HepG2 (cell line): Measurements from ENCODE around the gene PODXL2. TPM values are rescaled to one million over a fixed set of nuclear protein-coding genes. Genes with fewer than 3 reads are reported as not detected.

ENCODE experiments used
- ATAC-seq: fragments of 200-7000 bp; cut with Tn5 transposase; 3 replicates; pipeline ENCODE4 v1.9.1; 2020; ENCODE audit warnings: mild to moderate bottlenecking, moderate library complexity
- BruUV-seq: library from RNA; stranded (reverse); fragments of 400-500 nt; replicated peaks from 2 replicates; lab custom pipeline; 2021; lab: Mats Ljungman, UMichigan
- CTCF ChIA-PET: fragments of 300-600 bp; formaldehyde crosslinking; extraction: SDS; loops from one replicate; lab custom pipeline; 2021; ENCODE audit warnings: low total read pairs, inconsistent platforms, low intra/inter-chr PET ratio; lab: Yijun Ruan, JAX
- POLR2A ChIA-PET: fragments of 350-600 bp; sonication (Branson Sonifier 250); formaldehyde crosslinking; loops from one replicate; lab custom pipeline; 2020; ENCODE audit warnings: antibody characterized with exemption, inconsistent platforms; lab: Yijun Ruan, JAX
- DNase-seq: peaks from one replicate; pipeline ENCODE4 v3.0.0-alpha.2; 2015; ENCODE audit warnings: low spot score
- FAIRE-seq: peaks from 3 replicates; lab custom pipeline; 2011; peaks lifted over from hg19 to GRCh38; lab: Jason Lieb, UNC
- H2AFZ ChIP-seq: one replicate; pipeline ENCODE4 v1.6.1; 2011; ENCODE audit warnings: low read length, inconsistent platforms
- H3K27ac ChIP-seq: fragments of 300-600 bp; 3 replicates; pipeline ENCODE4 v1.8.0; 2011; ENCODE audit warnings: mixed run types, mild to moderate bottlenecking, mixed read lengths, low read length, inconsistent platforms; ENCODE audit not compliant: insufficient read depth; ENCODE audit errors: extremely low read length
- H3K27me3 ChIP-seq, 2 experiments: fragments of 200-600 bp in 1 of 2; 2 replicates in 1 of 2; 3 replicates in 1 of 2; pipeline versions ENCODE4 v1.6.0 to v1.8.0; 2011; ENCODE audit warnings: low read length in 2 of 2, mild to moderate bottlenecking in 2 of 2, moderate library complexity in 2 of 2, inconsistent platforms in 1 of 2; ENCODE audit not compliant: insufficient read depth in 2 of 2, control insufficient read depth in 1 of 2
- H3K36me3 ChIP-seq, 2 experiments: fragments of 200-600 bp in 1 of 2; replicated peaks in 1 of 2; 2 replicates in 1 of 2; 3 replicates in 1 of 2; pipeline versions ENCODE4 v1.5.1 to v1.8.0; 2011; ENCODE audit warnings: low read length in 2 of 2, inconsistent platforms in 1 of 2; ENCODE audit not compliant: insufficient read depth in 2 of 2, control insufficient read depth in 1 of 2
- H3K4me1 ChIP-seq: 2 replicates; pipeline ENCODE4 v1.5.1; 2012; ENCODE audit warnings: low read length, inconsistent platforms; ENCODE audit not compliant: insufficient read depth
- H3K4me2 ChIP-seq: 2 replicates; pipeline ENCODE4 v1.6.0; 2011; ENCODE audit warnings: low read depth, low read length, inconsistent platforms
- H3K4me3 ChIP-seq, 3 experiments: fragments of 200-600 bp in 1 of 3; sonication (generic), shearing (Covaris generic) in 1 of 3; replicated peaks in 1 of 3; 2 replicates each; pipeline ENCODE4 v1.5.1; 2011 to 2016; ENCODE audit warnings: low read length in 3 of 3, inconsistent platforms in 2 of 3, low read depth in 2 of 3, mild to moderate bottlenecking in 2 of 3, control low read depth in 1 of 3, mixed read lengths in 1 of 3; ENCODE audit not compliant: insufficient read depth in 1 of 3
- H3K79me2 ChIP-seq: one replicate; pipeline ENCODE4 v1.6.1; 2011; ENCODE audit warnings: low read length, inconsistent platforms; ENCODE audit not compliant: insufficient read depth
- H3K9ac ChIP-seq: 2 replicates; pipeline ENCODE4 v1.6.0; 2011; ENCODE audit warnings: mild to moderate bottlenecking, low read depth, low read length, inconsistent platforms; ENCODE audit not compliant: insufficient read depth
- H3K9me3 ChIP-seq: 2 replicates; pipeline ENCODE4 v1.5.1; 2012; ENCODE audit warnings: mild to moderate bottlenecking, low read length
- H4K20me1 ChIP-seq: 2 replicates; pipeline ENCODE4 v1.6.0; 2011; ENCODE audit warnings: inconsistent platforms, mild to moderate bottlenecking, low read length, moderate library complexity; ENCODE audit not compliant: insufficient read depth
- BRF2 ChIP-seq: sonication (generic); formaldehyde crosslinking; IDR thresholded peaks from 2 replicates; pipeline ENCODE4 v1.8.1; 2022; ENCODE audit warnings: mild to moderate bottlenecking, missing genetic modification reagents
- CC2D1A ChIP-seq: sonication (generic); formaldehyde crosslinking; IDR thresholded peaks from 2 replicates; pipeline ENCODE4 v1.8.1; 2023; ENCODE audit warnings: mild to moderate bottlenecking, missing genetic modification reagents
- HNRNPLL ChIP-seq: fragments of 200-400 bp; formaldehyde crosslinking; IDR thresholded peaks from 2 replicates; pipeline ENCODE4 v1.6.1; 2017; ENCODE audit warnings: mild to moderate bottlenecking, low read depth, low read length; ENCODE audit not compliant: poor library complexity, severe bottlenecking
- KLF6 ChIP-seq: IDR thresholded peaks from 2 replicates; pipeline ENCODE4 v1.8.0; 2016; ENCODE audit warnings: missing biosample characterization, missing genetic modification reagents
- NR1H2 ChIP-seq: sonication (generic); formaldehyde crosslinking; IDR thresholded peaks from 2 replicates; pipeline ENCODE4 v1.8.1; 2022; ENCODE audit warnings: low read depth, missing genetic modification reagents, borderline replicate concordance
- RFX3 ChIP-seq: IDR thresholded peaks from 2 replicates; pipeline ENCODE4 v1.6.1; 2016; ENCODE audit warnings: missing biosample characterization, missing genetic modification reagents
- SALL2 ChIP-seq: sonication (generic); formaldehyde crosslinking; IDR thresholded peaks from 2 replicates; pipeline ENCODE4 v1.8.1; 2023; ENCODE audit warnings: mild to moderate bottlenecking, missing genetic modification reagents, inconsistent platforms
- SMAD9 ChIP-seq: sonication (generic); formaldehyde crosslinking; IDR thresholded peaks from 2 replicates; pipeline ENCODE4 v1.5.1; 2020; ENCODE audit warnings: mild to moderate bottlenecking, missing genetic modification reagents
- THYN1 ChIP-seq: sonication (generic); formaldehyde crosslinking; IDR thresholded peaks from 2 replicates; pipeline ENCODE4 v1.8.1; 2023; ENCODE audit warnings: low read depth, mild to moderate bottlenecking, moderate library complexity, missing genetic modification reagents, borderline replicate concordance
- ZBTB4 ChIP-seq: sonication (generic); formaldehyde crosslinking; IDR thresholded peaks from 2 replicates; pipeline ENCODE4 v1.4.0; 2020; ENCODE audit warnings: missing genetic modification reagents, mild to moderate bottlenecking, borderline replicate concordance
- ZFYVE20 ChIP-seq: sonication (generic); formaldehyde crosslinking; IDR thresholded peaks from 2 replicates; pipeline ENCODE4 v1.8.0; 2023; ENCODE audit warnings: low read depth, mild to moderate bottlenecking, moderate library complexity, missing genetic modification reagents, borderline replicate concordance
- ZNF296 ChIP-seq: sonication (generic); formaldehyde crosslinking; conservative IDR thresholded peaks from 2 replicates; pipeline ENCODE4 v1.5.0; 2020; ENCODE audit warnings: mild to moderate bottlenecking, missing genetic modification reagents
- ZNF333 ChIP-seq: sonication (generic); formaldehyde crosslinking; IDR thresholded peaks from 2 replicates; pipeline ENCODE4 v1.4.0; 2020; ENCODE audit warnings: mild to moderate bottlenecking, missing genetic modification reagents, borderline replicate concordance
- ZNF772 ChIP-seq: sonication (generic); formaldehyde crosslinking; IDR thresholded peaks from 2 replicates; pipeline ENCODE4 v1.5.0; 2020; ENCODE audit warnings: mild to moderate bottlenecking, missing genetic modification reagents
- ZNF776 ChIP-seq: sonication (generic); formaldehyde crosslinking; IDR thresholded peaks from 2 replicates; pipeline ENCODE4 v1.4.0; 2020; ENCODE audit warnings: mild to moderate bottlenecking, missing genetic modification reagents
- ZSCAN12 ChIP-seq: sonication (generic); formaldehyde crosslinking; IDR thresholded peaks from 2 replicates; pipeline ENCODE4 v1.9.0; 2021; ENCODE audit warnings: mild to moderate bottlenecking, missing genetic modification reagents
- WGBS: methylation state at CpG from one replicate; pipeline ENCODE4 v1.1.6; 2017; ENCODE audit warnings: low lambda C conversion rate; 5-methylcytosine and 5-hydroxymethylcytosine counted together
- in situ Hi-C: cut with HindIII; loops from 2 replicates; pipeline ENCODE4 v1.10.0; 2017; ENCODE audit warnings: low pct_unique_long_range_greater_than_20kb; ENCODE audit not compliant: extremely low pct_ligation_motif_present
- intact Hi-C: fragments of 100-400 bp; cut with micrococcal nuclease; formaldehyde crosslinking; loops from one replicate; pipeline ENCODE4 v1.10.0; 2022; ENCODE audit not compliant: unreplicated experiment
- polyA plus RNA-seq, 8 experiments: library from polyadenylated mRNA; depleted of rRNA in 3 of 8; stranded (reverse) in 7 of 8; unstranded in 1 of 8; fragments of >200 nt; fragmentation: Illumina TruSeq in 4 of 8; extraction: Trizol in 4 of 8; gene quantifications; 2 replicates each; pipeline versions ENCODE4 v1.2.1 to v1.2.3, GENCODE V29; 2011 to 2016; ENCODE audit warnings: low read depth in 4 of 8, missing spikeins in 1 of 8, mixed read lengths in 1 of 8; ENCODE audit not compliant: insufficient read depth in 1 of 8
- total RNA-seq, 5 experiments: library from RNA; depleted of rRNA; stranded (reverse); fragments of >200 nt; fragmentation: Illumina TruSeq; extraction: Trizol; gene quantifications; 2 replicates each; pipeline ENCODE4 v1.2.3, GENCODE V29; 2016; ENCODE audit warnings: low read depth in 1 of 5
- TF ChIP-seq, protein P1 (sequence below): sonication (generic); formaldehyde crosslinking; IDR thresholded peaks from 2 replicates; pipeline ENCODE4 v1.5.1; 2020; ENCODE audit warnings: mild to moderate bottlenecking, missing genetic modification reagents, moderate library complexity

The PODXL2 gene
- total and polyA plus RNA-seq, 2 of the 13 experiments (the other 11 are each of a cell fraction or from before 2014, with no cell fraction given): 20.4 to 25.1 TPM

- TF ChIP-seq HNRNPLL: no peak
- no peak for TF ChIP-seq SMAD9
- no peak for TF ChIP-seq ZNF776 (CRISPR knock-in tag)
- TF ChIP-seq, protein P1, sequence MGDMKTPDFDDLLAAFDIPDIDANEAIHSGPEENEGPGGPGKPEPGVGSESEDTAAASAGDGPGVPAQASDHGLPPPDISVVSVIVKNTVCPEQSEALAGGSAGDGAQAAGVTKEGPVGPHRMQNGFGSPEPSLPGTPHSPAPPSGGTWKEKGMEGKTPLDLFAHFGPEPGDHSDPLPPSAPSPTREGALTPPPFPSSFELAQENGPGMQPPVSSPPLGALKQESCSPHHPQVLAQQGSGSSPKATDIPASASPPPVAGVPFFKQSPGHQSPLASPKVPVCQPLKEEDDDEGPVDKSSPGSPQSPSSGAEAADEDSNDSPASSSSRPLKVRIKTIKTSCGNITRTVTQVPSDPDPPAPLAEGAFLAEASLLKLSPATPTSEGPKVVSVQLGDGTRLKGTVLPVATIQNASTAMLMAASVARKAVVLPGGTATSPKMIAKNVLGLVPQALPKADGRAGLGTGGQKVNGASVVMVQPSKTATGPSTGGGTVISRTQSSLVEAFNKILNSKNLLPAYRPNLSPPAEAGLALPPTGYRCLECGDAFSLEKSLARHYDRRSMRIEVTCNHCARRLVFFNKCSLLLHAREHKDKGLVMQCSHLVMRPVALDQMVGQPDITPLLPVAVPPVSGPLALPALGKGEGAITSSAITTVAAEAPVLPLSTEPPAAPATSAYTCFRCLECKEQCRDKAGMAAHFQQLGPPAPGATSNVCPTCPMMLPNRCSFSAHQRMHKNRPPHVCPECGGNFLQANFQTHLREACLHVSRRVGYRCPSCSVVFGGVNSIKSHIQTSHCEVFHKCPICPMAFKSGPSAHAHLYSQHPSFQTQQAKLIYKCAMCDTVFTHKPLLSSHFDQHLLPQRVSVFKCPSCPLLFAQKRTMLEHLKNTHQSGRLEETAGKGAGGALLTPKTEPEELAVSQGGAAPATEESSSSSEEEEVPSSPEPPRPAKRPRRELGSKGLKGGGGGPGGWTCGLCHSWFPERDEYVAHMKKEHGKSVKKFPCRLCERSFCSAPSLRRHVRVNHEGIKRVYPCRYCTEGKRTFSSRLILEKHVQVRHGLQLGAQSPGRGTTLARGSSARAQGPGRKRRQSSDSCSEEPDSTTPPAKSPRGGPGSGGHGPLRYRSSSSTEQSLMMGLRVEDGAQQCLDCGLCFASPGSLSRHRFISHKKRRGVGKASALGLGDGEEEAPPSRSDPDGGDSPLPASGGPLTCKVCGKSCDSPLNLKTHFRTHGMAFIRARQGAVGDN (CRISPR knock-in tag): no peak
- no peak for TF ChIP-seq ZFYVE20
Measured at GRCh38 chr3:127714125-127714571, 85.2 kb downstream of the PODXL2 start (continued).

DNA sequence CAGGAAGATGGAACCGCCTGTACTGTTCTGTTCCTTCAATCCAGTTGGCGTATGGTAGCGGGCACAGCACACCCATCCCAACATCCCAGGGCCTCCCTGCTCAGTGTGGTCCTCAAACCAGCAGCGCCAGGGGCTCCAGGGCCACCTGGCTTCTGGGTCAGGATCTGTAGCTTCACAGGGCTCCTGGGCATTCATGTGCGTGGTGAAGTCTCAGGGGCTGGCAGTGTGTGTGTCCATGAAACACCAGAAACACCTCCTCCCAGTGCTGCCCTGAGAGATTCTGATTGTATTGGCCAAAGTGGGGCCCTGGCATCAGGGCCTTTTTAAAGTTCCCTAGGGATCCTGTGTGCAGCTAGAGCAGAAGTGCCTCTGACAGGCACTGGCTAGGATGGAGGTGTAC lies 85.9 kb downstream of the PODXL2 start:
- ChIA-PET CTCF (no interaction called here), POLR2A (no interaction called here)
- H3K79me2 ChIP-seq: no peaks in the 10 kb centered on the region
- no peak overlapping the region for H3K4me2 ChIP-seq
- H3K9ac ChIP-seq: no peak overlapping the region
- ATAC-seq: no peak
- H3K27ac ChIP-seq: no peak overlapping the region
- in situ Hi-C loops (no loop called here), intact Hi-C loops (no loop called here)
- H4K20me1 ChIP-seq: no peaks in the 10 kb centered on the region
- H3K4me1 ChIP-seq: no peaks in the 10 kb centered on the region
- no peak overlapping the region for H2AFZ ChIP-seq
- H3K9me3 ChIP-seq: no peaks in the 10 kb centered on the region
- no peak for DNase-seq
- no peak for FAIRE-seq
- no TSS peak for BruUV-seq
- H3K4me3 ChIP-seq: no peak overlapping the region
- peaks cover 6 to 48% of the 10 kb centered on the region in 2 experiments for H3K27me3 ChIP-seq
- no peaks in the 10 kb centered on the region for H3K36me3 ChIP-seq
- TF ChIP-seq KLF6 (CRISPR knock-in tag) (no peak), CC2D1A (no peak), SALL2 (CRISPR knock-in tag) (no peak), BRF2 (CRISPR knock-in tag) (no peak), RFX3 (CRISPR knock-in tag) (no peak), ZNF296 (CRISPR knock-in tag) (no peak), ZNF772 (no peak), ZBTB4 (no peak), THYN1 (CRISPR knock-in tag) (no peak), ZNF333 (CRISPR knock-in tag) (no peak), ZSCAN12 (CRISPR knock-in tag) (no peak), NR1H2 (CRISPR knock-in tag) (no peak)
- WGBS: 0% methylated on average over 1 of the region's 5 CpGs
